ENCODE results near the gene SMIM13. TPM values are rescaled to one million over a fixed set of nuclear protein-coding genes. Genes with fewer than 3 reads are reported as not detected.

SMIM13 gene
- total RNA-seq, 1 experiment from 2014 or later, result 15.7 TPM

- ChIA-PET RAD21 (ENCODE audit: low non-redundant PET in 1 of 2, low total read pairs in 2 of 2, uncharacterized antibody in 2 of 2, unreplicated experiment in 2 of 2) (no interaction called here), CTCF (no interaction called here), POLR2A (no interaction called here)
- Histone ChIP-seq H4K20me1 (ENCODE audit: insufficient read depth) (peaks cover 9% of the 10 kb centered on the region; the same call in 1 of the 2 replicates), H3K4me3 (replicated peaks in 1 of 2; ENCODE audit: low read depth in 1 of 2, low read length in 2 of 2) (no peak overlapping the region), H2AFZ (ENCODE audit: low read depth, low read length, poor library complexity, severe bottlenecking) (no peak overlapping the region), H3K9me2 (ENCODE audit: insufficient read depth) (no peaks in the 10 kb centered on the region), H3K4me1 (ENCODE audit: control insufficient read depth in 1 of 2, insufficient read depth in 2 of 2, low read length in 2 of 2) (no peaks in the 10 kb centered on the region), H3K27me3 (ENCODE audit: insufficient read depth, low read length) (no peaks in the 10 kb centered on the region), H3K27ac (ENCODE audit: low read depth, low read length) (no peak overlapping the region), H3K36me3 (ENCODE audit: control insufficient read depth in 1 of 2, insufficient read depth in 2 of 2, low read length in 2 of 2) (0 out of 4 replicates have a peak, but pooled peaks cover 0 to 4% of the 10 kb centered on the region in 2 experiments), H3K79me2 (ENCODE audit: insufficient read depth, low read length) (peaks cover 98% of the 10 kb centered on the region), H3K4me2 (ENCODE audit: low read length) (no peak overlapping the region), H3K9me3 (ENCODE audit: control insufficient read depth in 1 of 2, insufficient read depth in 1 of 2, low read depth in 1 of 2, low read length in 2 of 2) (no peaks in the 10 kb centered on the region), H3K9ac (ENCODE audit: low read length) (no peak overlapping the region)
- TF ChIP-seq MAX (IDR thresholded peaks at IDR 0.05) (no peak), JUND (IDR thresholded peaks at IDR 0.05) (no peak), EGR1 (IDR thresholded peaks at IDR 0.05; ENCODE audit: low read depth) (no peak), SIN3A (IDR thresholded peaks at IDR 0.05; ENCODE audit: low read depth) (no peak), POLR2AphosphoS5 (IDR thresholded peaks at IDR 0.05; ENCODE audit: low read depth, low read length) (no peak), ZNF274 (IDR thresholded peaks at IDR 0.05; ENCODE audit: low read depth, low read length) (no peak), ATF3 (IDR thresholded peaks at IDR 0.05) (no peak)
- TF ChIP-seq, protein P1, sequence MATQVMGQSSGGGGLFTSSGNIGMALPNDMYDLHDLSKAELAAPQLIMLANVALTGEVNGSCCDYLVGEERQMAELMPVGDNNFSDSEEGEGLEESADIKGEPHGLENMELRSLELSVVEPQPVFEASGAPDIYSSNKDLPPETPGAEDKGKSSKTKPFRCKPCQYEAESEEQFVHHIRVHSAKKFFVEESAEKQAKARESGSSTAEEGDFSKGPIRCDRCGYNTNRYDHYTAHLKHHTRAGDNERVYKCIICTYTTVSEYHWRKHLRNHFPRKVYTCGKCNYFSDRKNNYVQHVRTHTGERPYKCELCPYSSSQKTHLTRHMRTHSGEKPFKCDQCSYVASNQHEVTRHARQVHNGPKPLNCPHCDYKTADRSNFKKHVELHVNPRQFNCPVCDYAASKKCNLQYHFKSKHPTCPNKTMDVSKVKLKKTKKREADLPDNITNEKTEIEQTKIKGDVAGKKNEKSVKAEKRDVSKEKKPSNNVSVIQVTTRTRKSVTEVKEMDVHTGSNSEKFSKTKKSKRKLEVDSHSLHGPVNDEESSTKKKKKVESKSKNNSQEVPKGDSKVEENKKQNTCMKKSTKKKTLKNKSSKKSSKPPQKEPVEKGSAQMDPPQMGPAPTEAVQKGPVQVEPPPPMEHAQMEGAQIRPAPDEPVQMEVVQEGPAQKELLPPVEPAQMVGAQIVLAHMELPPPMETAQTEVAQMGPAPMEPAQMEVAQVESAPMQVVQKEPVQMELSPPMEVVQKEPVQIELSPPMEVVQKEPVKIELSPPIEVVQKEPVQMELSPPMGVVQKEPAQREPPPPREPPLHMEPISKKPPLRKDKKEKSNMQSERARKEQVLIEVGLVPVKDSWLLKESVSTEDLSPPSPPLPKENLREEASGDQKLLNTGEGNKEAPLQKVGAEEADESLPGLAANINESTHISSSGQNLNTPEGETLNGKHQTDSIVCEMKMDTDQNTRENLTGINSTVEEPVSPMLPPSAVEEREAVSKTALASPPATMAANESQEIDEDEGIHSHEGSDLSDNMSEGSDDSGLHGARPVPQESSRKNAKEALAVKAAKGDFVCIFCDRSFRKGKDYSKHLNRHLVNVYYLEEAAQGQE (IDR thresholded peaks at IDR 0.05; ENCODE audit: low read depth), result no peak
- DNase-seq (ENCODE audit: low read depth, low spot score), result no peak
- intact Hi-C loops (cut with micrococcal nuclease), result no loop called here
- no peak for ATAC-seq
- no TSS peak for BruUV-seq (replicated peaks)
Measured at GRCh38 chr6:11103065-11103464, 9.4 kb downstream of the SMIM13 start.

Measured in HCT116 (cell line).